K562 (cell line): ENCODE data around the gene CYFIP2.

Experiments used
- CSDE1 ChIP-seq, 2 experiments: fragments of 450-650 bp; IDR thresholded peaks; 2 replicates each; pipeline ENCODE4 v1.6.1; 2016; ENCODE audit warnings: mild to moderate bottlenecking in 1 of 2
- CTCF ChIP-seq, 3 experiments: IDR thresholded peaks in 2 of 3; conservative IDR thresholded peaks in 1 of 3; 2 replicates each; pipeline ENCODE4 v1.5.1; 2011 to 2012; ENCODE audit warnings: low read length in 3 of 3, mild to moderate bottlenecking in 3 of 3, control low read depth in 2 of 3, improper control_type of control experiment in 1 of 3, inconsistent platforms in 1 of 3, low read depth in 1 of 3, mixed read lengths in 1 of 3, moderate library complexity in 1 of 3; ENCODE audit not compliant: insufficient read depth in 2 of 3
- E4F1 ChIP-seq: fragments of 250-450 bp; sonication (Bioruptor Pico); IDR thresholded peaks from 2 replicates; pipeline ENCODE4 v1.5.0; 2021; ENCODE audit warnings: mild to moderate bottlenecking, borderline replicate concordance
- EZH2 ChIP-seq: IDR thresholded peaks from 2 replicates; pipeline ENCODE4 v1.6.1; 2012; ENCODE audit warnings: low read depth, mild to moderate bottlenecking, inconsistent platforms, low read length, borderline replicate concordance
- HCFC1 ChIP-seq: IDR thresholded peaks from 2 replicates; pipeline ENCODE4 v1.6.1; 2012; ENCODE audit warnings: low read depth, low read length, improper control_type of control experiment
- JUND ChIP-seq, 2 experiments: IDR thresholded peaks; 2 replicates in 1 of 2; 3 replicates in 1 of 2; pipeline ENCODE4 v1.6.1; 2011; ENCODE audit warnings: borderline replicate concordance in 2 of 2, low read depth in 2 of 2, low read length in 2 of 2, improper control_type of control experiment in 1 of 2, missing biosample characterization in 1 of 2, missing genetic modification characterization in 1 of 2, missing genetic modification reagents in 1 of 2
- RAD21 ChIP-seq, 2 experiments: fragments of 250-450 bp in 1 of 2; fragments of 450-650 bp in 1 of 2; sonication (Bioruptor Pico) in 1 of 2; formaldehyde crosslinking in 1 of 2; IDR thresholded peaks in 1 of 2; conservative IDR thresholded peaks in 1 of 2; 2 replicates each; pipeline versions ENCODE4 v1.4.0 to v1.8.0; 2020 to 2022; ENCODE audit warnings: mild to moderate bottlenecking in 2 of 2, moderate library complexity in 1 of 2
- STAT6 ChIP-seq: sonication (generic); formaldehyde crosslinking; IDR thresholded peaks from 2 replicates; pipeline ENCODE4 v1.8.1; 2023; ENCODE audit warnings: mild to moderate bottlenecking, missing genetic modification reagents
- ZC3H8 ChIP-seq: fragments of 450-650 bp; IDR thresholded peaks from 2 replicates; pipeline ENCODE4 v1.6.1; 2017
- ZNF766 ChIP-seq: fragments of 200-800 bp; sonication (Bioruptor generic); conservative IDR thresholded peaks from 2 replicates; pipeline ENCODE4 v1.6.1; 2016; ENCODE audit warnings: missing genetic modification characterization, missing compliant biosample characterization
- TF ChIP-seq, protein P1 (sequence below): fragments of 450-650 bp; formaldehyde crosslinking; IDR thresholded peaks from 2 replicates; pipeline ENCODE4 v1.4.0; 2022; ENCODE audit warnings: missing genetic modification characterization

GRCh38 chr5:157369507-157369906, 103.6 kb downstream of the CYFIP2 start:
- TF ChIP-seq ZC3H8 (no peak), RAD21 (CRISPR knock-in tag; conservative IDR thresholded peaks at IDR 0.05 in 1 of 2, IDR thresholded peaks at IDR 0.05 in 1 of 2) (no peak), JUND (IDR thresholded peaks at IDR 0.05; ENCODE audit: borderline replicate concordance, low read depth, low read length) (no peak), JUND (tag; IDR thresholded peaks at IDR 0.05; ENCODE audit: borderline replicate concordance, low read depth, low read length) (no peak), CTCF (IDR thresholded peaks at IDR 0.05 in 2 of 3, conservative IDR thresholded peaks at IDR 0.05 in 1 of 3; ENCODE audit: insufficient read depth in 2 of 3, low read depth in 1 of 3, low read length in 3 of 3) (peak in 1 of 3 experiments; percentile 25; a peak in 1 of 6 replicates), STAT6 (CRISPR knock-in tag) (no peak), E4F1 (no peak), HCFC1 (no peak), ZNF766 (CRISPR knock-in tag) (no peak), EZH2 (no peak), CSDE1 (IDR thresholded peaks at IDR 0.05) (no peak)
- TF ChIP-seq, protein P1, sequence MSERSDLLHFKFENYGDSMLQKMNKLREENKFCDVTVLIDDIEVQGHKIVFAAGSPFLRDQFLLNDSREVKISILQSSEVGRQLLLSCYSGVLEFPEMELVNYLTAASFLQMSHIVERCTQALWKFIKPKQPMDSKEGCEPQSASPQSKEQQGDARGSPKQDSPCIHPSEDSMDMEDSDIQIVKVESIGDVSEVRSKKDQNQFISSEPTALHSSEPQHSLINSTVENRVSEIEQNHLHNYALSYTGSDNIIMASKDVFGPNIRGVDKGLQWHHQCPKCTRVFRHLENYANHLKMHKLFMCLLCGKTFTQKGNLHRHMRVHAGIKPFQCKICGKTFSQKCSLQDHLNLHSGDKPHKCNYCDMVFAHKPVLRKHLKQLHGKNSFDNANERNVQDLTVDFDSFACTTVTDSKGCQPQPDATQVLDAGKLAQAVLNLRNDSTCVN (CRISPR knock-in tag), result no peak
